Sigmoid colon (tissue), 3 donors: Measurements from ENCODE around the gene TULP1.

ENCODE experiments used
- POLR2A ChIP-seq, 2 donors: fragments of 450-650 bp; IDR thresholded peaks; one replicate each; pipeline ENCODE4 v1.6.1; 2016; ENCODE audit warnings: antibody characterized with exemption in 2 of 2, mild to moderate bottlenecking in 2 of 2, moderate library complexity in 2 of 2
- TF ChIP-seq, protein P1 (sequence below), 4 experiments: fragments of 450-650 bp in 3 of 4; fragments of 200-600 bp in 1 of 4; IDR thresholded peaks; one replicate each; pipeline ENCODE4 v1.5.1; 2016 to 2019; ENCODE audit warnings: antibody characterized with exemption in 4 of 4, mild to moderate bottlenecking in 3 of 4, moderate library complexity in 2 of 4

DNA sequence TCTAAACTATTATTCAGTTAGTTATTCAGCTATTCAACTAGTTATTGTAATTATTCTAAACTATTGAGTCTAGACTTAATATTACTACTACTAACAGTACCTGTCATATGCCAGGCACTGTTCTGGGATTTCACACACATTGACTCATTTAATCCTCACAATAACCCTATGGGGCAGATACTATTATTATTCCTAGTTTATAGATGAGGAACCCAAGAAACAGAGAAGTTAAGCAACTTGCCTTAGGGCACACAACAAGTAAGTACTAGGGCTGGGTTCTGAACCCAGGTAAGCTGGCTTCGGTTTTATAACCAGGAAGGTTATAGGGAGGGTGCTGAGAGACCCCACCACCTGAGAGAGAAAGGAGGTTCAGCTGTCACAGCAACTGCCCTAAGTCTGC is 23.6 kb downstream of the TULP1 start:
- TF ChIP-seq, protein P1, sequence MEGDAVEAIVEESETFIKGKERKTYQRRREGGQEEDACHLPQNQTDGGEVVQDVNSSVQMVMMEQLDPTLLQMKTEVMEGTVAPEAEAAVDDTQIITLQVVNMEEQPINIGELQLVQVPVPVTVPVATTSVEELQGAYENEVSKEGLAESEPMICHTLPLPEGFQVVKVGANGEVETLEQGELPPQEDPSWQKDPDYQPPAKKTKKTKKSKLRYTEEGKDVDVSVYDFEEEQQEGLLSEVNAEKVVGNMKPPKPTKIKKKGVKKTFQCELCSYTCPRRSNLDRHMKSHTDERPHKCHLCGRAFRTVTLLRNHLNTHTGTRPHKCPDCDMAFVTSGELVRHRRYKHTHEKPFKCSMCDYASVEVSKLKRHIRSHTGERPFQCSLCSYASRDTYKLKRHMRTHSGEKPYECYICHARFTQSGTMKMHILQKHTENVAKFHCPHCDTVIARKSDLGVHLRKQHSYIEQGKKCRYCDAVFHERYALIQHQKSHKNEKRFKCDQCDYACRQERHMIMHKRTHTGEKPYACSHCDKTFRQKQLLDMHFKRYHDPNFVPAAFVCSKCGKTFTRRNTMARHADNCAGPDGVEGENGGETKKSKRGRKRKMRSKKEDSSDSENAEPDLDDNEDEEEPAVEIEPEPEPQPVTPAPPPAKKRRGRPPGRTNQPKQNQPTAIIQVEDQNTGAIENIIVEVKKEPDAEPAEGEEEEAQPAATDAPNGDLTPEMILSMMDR (IDR thresholded peaks at IDR 0.05): no peak
- no peak for TF ChIP-seq POLR2A (IDR thresholded peaks at IDR 0.05)
